ENCODE measurements around the gene RNF113B.

GRCh38 chr13:98201189-98201588 lies 24.1 kb upstream of the RNF113B start:
- TF ChIP-seq CTCF (IDR thresholded peaks at IDR 0.05), result no peak
- no peak for TF ChIP-seq POLR2A (IDR thresholded peaks at IDR 0.05)

Measured in adrenal gland (tissue), 5 donors.